Tibial nerve (tissue), 4 donors: ENCODE data around the gene NXPH4. TPM values are rescaled to one million over a fixed set of nuclear protein-coding genes. Genes with fewer than 3 reads are reported as not detected.

Experiments used
- DNase-seq, 2 donors: peaks; one replicate each; pipeline ENCODE4 v3.0.0-alpha.2; 2019; ENCODE audit warnings: low spot score in 2 of 2
- H3K27ac ChIP-seq, 4 donors: fragments of 200-600 bp; sonication (generic) in 3 of 4; one replicate each; pipeline ENCODE4 v1.5.1; 2017 to 2019; ENCODE audit warnings: mild to moderate bottlenecking in 1 of 4
- H3K27me3 ChIP-seq, 2 donors: fragments of 200-600 bp; sonication (generic) in 1 of 2; one replicate each; pipeline versions ENCODE4 v1.5.1 to v1.6.0; 2017 to 2019
- H3K36me3 ChIP-seq, 3 donors: fragments of 200-600 bp; sonication (generic); one replicate each; pipeline ENCODE4 v1.5.1; 2018 to 2019
- H3K4me1 ChIP-seq, 4 donors: fragments of 200-600 bp; sonication (generic) in 3 of 4; one replicate each; pipeline ENCODE4 v1.5.1; 2017 to 2019
- H3K4me3 ChIP-seq, 4 donors: fragments of 200-600 bp; sonication (generic) in 3 of 4; one replicate each; pipeline ENCODE4 v1.5.1; 2017 to 2019; ENCODE audit warnings: mild to moderate bottlenecking in 1 of 4, moderate library complexity in 1 of 4
- H3K9me3 ChIP-seq, 4 donors: fragments of 200-600 bp; sonication (generic) in 3 of 4; one replicate each; pipeline ENCODE4 v1.5.1; 2017 to 2019
- EP300 ChIP-seq, 2 donors: sonication (generic); formaldehyde crosslinking; IDR thresholded peaks; one replicate each; pipeline ENCODE4 v1.6.1; 2017; ENCODE audit warnings: antibody characterized with exemption in 2 of 2, mild to moderate bottlenecking in 1 of 2
- POLR2A ChIP-seq, 2 donors: fragments of 450-650 bp; IDR thresholded peaks; one replicate each; pipeline ENCODE4 v1.6.1; 2017; ENCODE audit warnings: antibody characterized with exemption in 2 of 2, mild to moderate bottlenecking in 2 of 2, moderate library complexity in 2 of 2
- WGBS, 2 donors: methylation state at CpG; one replicate each; pipeline ENCODE4 v1.1.5; 2018; 5-methylcytosine and 5-hydroxymethylcytosine counted together
- small RNA-seq: library from RNA; depleted of rRNA; stranded (forward); fragments of <200 nt; gene quantifications from one replicate; pipeline ENCODE3, GENCODE V24; 2016
- total RNA-seq, 4 donors: library from RNA; depleted of rRNA; stranded (reverse); fragments of >200 nt; gene quantifications; one replicate each; pipeline ENCODE4 v1.1.0, GENCODE V29; 2016
- TF ChIP-seq, protein P1 (sequence below), 5 experiments: fragments of 200-600 bp in 3 of 5; fragments of 450-650 bp in 2 of 5; sonication (generic) in 3 of 5; IDR thresholded peaks; one replicate each; pipeline ENCODE4 v1.5.1; 2016 to 2019; ENCODE audit warnings: antibody characterized with exemption in 5 of 5, mild to moderate bottlenecking in 3 of 5, moderate library complexity in 2 of 5

The NXPH4 gene
- total RNA-seq, 4 donors from 2014 or later = 4.2 TPM; not detected in 3

DNA sequence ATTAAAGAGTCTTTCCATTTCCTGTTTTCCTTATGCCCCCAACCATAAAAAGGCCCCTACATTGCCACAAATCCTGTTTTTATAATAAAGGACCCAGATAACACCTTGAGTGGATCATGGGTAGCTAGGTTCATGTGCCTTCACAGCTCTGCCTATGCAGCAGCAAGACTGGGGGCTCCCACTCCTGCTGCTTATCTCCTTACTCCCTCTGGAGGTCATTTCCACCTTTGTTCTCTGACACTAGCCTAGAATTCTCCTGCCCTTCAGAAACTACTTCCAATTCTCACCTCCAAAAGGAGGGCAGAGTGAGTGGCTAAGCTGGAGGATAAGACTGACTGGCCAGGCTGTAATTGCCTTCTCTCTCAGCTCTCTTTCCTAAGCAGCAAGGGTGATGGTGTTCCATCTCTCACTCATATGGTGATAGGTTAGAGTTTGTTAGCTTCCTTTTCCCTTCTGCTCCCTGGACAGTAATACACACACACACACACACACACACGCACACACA is 54.4 kb downstream of the NXPH4 start:
- Histone ChIP-seq H3K36me3 (peaks cover 0 to 81% (median 26%) of the 10 kb centered on the region in 3 donors), H3K9me3 (no peaks in the 10 kb centered on the region), H3K4me3 (no peak overlapping the region), H3K27me3 (no peaks in the 10 kb centered on the region), H3K4me1 (no peaks in the 10 kb centered on the region), H3K27ac (no peak overlapping the region)
- TF ChIP-seq EP300 (IDR thresholded peaks at IDR 0.05) (no peak), POLR2A (IDR thresholded peaks at IDR 0.05) (no peak)
- TF ChIP-seq, protein P1, sequence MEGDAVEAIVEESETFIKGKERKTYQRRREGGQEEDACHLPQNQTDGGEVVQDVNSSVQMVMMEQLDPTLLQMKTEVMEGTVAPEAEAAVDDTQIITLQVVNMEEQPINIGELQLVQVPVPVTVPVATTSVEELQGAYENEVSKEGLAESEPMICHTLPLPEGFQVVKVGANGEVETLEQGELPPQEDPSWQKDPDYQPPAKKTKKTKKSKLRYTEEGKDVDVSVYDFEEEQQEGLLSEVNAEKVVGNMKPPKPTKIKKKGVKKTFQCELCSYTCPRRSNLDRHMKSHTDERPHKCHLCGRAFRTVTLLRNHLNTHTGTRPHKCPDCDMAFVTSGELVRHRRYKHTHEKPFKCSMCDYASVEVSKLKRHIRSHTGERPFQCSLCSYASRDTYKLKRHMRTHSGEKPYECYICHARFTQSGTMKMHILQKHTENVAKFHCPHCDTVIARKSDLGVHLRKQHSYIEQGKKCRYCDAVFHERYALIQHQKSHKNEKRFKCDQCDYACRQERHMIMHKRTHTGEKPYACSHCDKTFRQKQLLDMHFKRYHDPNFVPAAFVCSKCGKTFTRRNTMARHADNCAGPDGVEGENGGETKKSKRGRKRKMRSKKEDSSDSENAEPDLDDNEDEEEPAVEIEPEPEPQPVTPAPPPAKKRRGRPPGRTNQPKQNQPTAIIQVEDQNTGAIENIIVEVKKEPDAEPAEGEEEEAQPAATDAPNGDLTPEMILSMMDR (IDR thresholded peaks at IDR 0.05) = no peak
- no peak for DNase-seq
- 83 to 85% methylated on average over 1 of the region's 1 CpG for WGBS, 2 donors

DNA sequence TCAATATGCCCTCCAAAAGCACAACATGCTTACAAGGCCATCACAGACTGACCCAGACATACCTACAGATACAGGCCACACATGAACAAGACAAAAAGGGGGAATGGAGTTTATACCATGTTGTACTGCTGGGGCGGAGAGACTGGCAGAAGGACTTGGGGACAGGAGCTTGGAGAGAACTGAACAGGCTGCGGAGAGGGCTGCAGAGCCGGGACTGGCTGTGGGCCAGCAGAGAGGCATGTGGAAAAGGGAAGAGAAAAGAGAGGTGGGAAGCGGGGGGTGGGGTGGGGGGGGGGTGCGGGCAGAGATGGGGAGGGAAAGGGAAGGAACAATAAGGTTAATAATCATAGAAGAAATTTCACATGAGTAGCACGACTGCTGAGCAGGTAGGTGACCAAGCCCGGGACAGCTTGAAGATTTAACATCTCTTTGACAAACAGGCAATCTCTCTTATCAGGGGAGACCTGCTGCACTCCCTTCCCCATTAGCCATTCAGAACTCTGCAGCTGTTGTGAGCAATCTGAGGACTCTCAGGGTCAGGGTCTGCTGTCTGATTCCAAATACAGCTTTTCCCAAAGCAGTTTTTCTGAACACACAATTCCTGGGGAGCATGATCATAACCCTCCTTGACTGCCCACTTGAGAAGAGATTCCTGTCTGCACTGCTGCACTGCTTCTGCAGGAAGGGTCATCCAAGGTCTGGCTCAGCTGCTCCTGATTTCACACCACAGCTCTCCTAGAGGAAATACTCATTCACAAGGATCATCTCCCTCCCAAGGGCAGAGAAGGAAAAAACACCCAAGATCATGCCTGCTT is 56.0 kb downstream of the NXPH4 start:
- DNase-seq = no peak
- peaks cover 0 to 81% (median 21%) of the 10 kb centered on the region in 3 donors for H3K36me3 ChIP-seq
- H3K27me3 ChIP-seq = no peaks in the 10 kb centered on the region
- no peak overlapping the region for H3K27ac ChIP-seq
- TF ChIP-seq, protein P1 (IDR thresholded peaks at IDR 0.05) = no peak
- no peak for TF ChIP-seq EP300 (IDR thresholded peaks at IDR 0.05)
- TF ChIP-seq POLR2A (IDR thresholded peaks at IDR 0.05) = no peak
- H3K9me3 ChIP-seq = no peaks in the 10 kb centered on the region
- 72 to 74% methylated on average over 7 of the region's 7 CpGs for whole genome bisulfite sequencing, 2 donors
- H3K4me3 ChIP-seq = no peak overlapping the region
- H3K4me1 ChIP-seq = no peaks in the 10 kb centered on the region

GRCh38 chr12:57273516-57273915 is 56.9 kb downstream of the NXPH4 start:
- H3K27me3 ChIP-seq = no peaks in the 10 kb centered on the region
- H3K4me1 ChIP-seq = no peaks in the 10 kb centered on the region
- no peaks in the 10 kb centered on the region for H3K9me3 ChIP-seq
- H3K36me3 ChIP-seq = peaks cover 0 to 81% (median 21%) of the 10 kb centered on the region in 3 donors
- H3K4me3 ChIP-seq = no peak overlapping the region
- TF ChIP-seq, protein P1 (IDR thresholded peaks at IDR 0.05) = no peak
- no peak for TF ChIP-seq EP300 (IDR thresholded peaks at IDR 0.05)
- TF ChIP-seq POLR2A (IDR thresholded peaks at IDR 0.05) = no peak
- DNase-seq = no peak
- H3K27ac ChIP-seq = no peak overlapping the region

Small RNA genes within 50 kb of the gene (small RNA-seq; reads per million reads assigned to genes)
- gene MIR1228 = 0.85 reads per million

Other genes starting within 250 kb of the NXPH4 start
- 1 to 10 TPM; 3.6 to 6.8 (median 5.4) TPM for gene ZBTB39, start 210.2 kb upstream of the NXPH4 start, total RNA-seq
- gene TAC3, start 200.3 kb upstream of the NXPH4 start, total RNA-seq = not detected
- gene MYO1A, start 166.7 kb upstream of the NXPH4 start, total RNA-seq = under 1 TPM in 2 of 4 donors, not detected in 2; 0.30 to 0.59 TPM
- 10 to 100 TPM in 1 of 4 donors, 1 to 10 TPM in 3; 4.8 to 10.2 (median 6.6) TPM for gene NEMP1, start 138.0 kb upstream of the NXPH4 start, total RNA-seq
- 10 to 100 TPM; 29.3 to 42.2 (median 38.6) TPM for gene NAB2, start 127.7 kb upstream of the NXPH4 start, total RNA-seq
- gene STAT6, start 105.4 kb upstream of the NXPH4 start, total RNA-seq = 100 to 1,000 TPM; 140 to 247 (median 183) TPM
- 100 to 1,000 TPM; 410 to 653 (median 527) TPM for gene LRP1, start 88.3 kb upstream of the NXPH4 start, total RNA-seq
- gene LRP1-AS, start 69.2 kb upstream of the NXPH4 start, total RNA-seq = not detected
- 10 to 100 TPM; 18.4 to 77.3 (median 32.6) TPM for gene SHMT2, start 12.9 kb downstream of the NXPH4 start, total RNA-seq
- 1 to 10 TPM in 3 of 4 donors, not detected in 1; 1.7 to 5.0 (median 3.6) TPM for gene STAC3, start 34.4 kb downstream of the NXPH4 start, total RNA-seq
- 10 to 100 TPM; 31.0 to 51.9 (median 41.6) TPM for gene R3HDM2, start 214.2 kb downstream of the NXPH4 start, total RNA-seq
- not detected for gene INHBC, start 218.0 kb downstream of the NXPH4 start, total RNA-seq
- not detected for gene INHBE, start 238.5 kb downstream of the NXPH4 start, total RNA-seq
- 10 to 100 TPM; 16.2 to 61.0 (median 38.7) TPM for gene GLI1, start 243.0 kb downstream of the NXPH4 start, total RNA-seq